ENCODE measurements around the gene LRRC43. TPM values are rescaled to one million over a fixed set of nuclear protein-coding genes. Genes with fewer than 3 reads are reported as not detected.

The LRRC43 gene
- total and polyA plus RNA-seq, 4 donors = 2.1 to 11.6 (median 7.2) TPM

GRCh38 chr12:122199484-122200355 lies 16.8 kb downstream of the LRRC43 start:
- Histone ChIP-seq H3K27me3 (ENCODE audit: control insufficient read depth in 3 of 3, insufficient read depth in 3 of 3, low read length in 2 of 3) (peaks cover 0 to 33% (median 16%) of the 10 kb centered on the region in 3 donors), H3K4me1 (ENCODE audit: control insufficient read depth in 5 of 5, insufficient read depth in 5 of 5, low read length in 5 of 5) (peaks cover 0 to 9% (median 4%) of the 10 kb centered on the region in 5 donors), H3K36me3 (ENCODE audit: control insufficient read depth in 4 of 4, insufficient read depth in 4 of 4, low read length in 4 of 4) (no peaks in the 10 kb centered on the region), H3K27ac (ENCODE audit: low read depth in 1 of 2, low read length in 1 of 2) (no peak overlapping the region), H3K9ac (ENCODE audit: insufficient read depth in 1 of 2, low read length in 2 of 2) (no peak overlapping the region), H3K4me3 (no peak overlapping the region), H3K9me3 (ENCODE audit: control insufficient read depth in 4 of 4, insufficient read depth in 3 of 4, low read length in 3 of 4) (peaks cover 0 to 3% (median 0%) of the 10 kb centered on the region in 4 donors)
- DNase-seq (no peak), ATAC-seq (ENCODE audit: insufficient read depth, low FRiP score) (no peak)
- 89 to 93% methylated on average over 29 of the region's 29 CpGs for WGBS, 2 donors
- TF ChIP-seq CTCF (IDR thresholded peaks at IDR 0.05; ENCODE audit: control extremely low read depth, extremely low read depth) = no peak

GRCh38 chr12:122200541-122201175 lies 17.7 kb downstream of the LRRC43 start:
- ATAC-seq (ENCODE audit: insufficient read depth, low FRiP score) (no peak), DNase-seq (no peak)
- H3K9ac ChIP-seq (ENCODE audit: insufficient read depth in 1 of 2, low read length in 2 of 2) = no peak overlapping the region
- H3K27ac ChIP-seq (ENCODE audit: low read depth in 1 of 2, low read length in 1 of 2) = no peak overlapping the region
- no peak overlapping the region for H3K4me3 ChIP-seq
- peaks cover 0 to 9% (median 4%) of the 10 kb centered on the region in 5 donors for H3K4me1 ChIP-seq (ENCODE audit: control insufficient read depth in 5 of 5, insufficient read depth in 5 of 5, low read length in 5 of 5)
- 70 to 84% methylated on average over 22 to 24 of the region's 24 CpGs for WGBS, 2 donors
- TF ChIP-seq CTCF (IDR thresholded peaks at IDR 0.05; ENCODE audit: control extremely low read depth, extremely low read depth) = no peak
- no peaks in the 10 kb centered on the region for H3K36me3 ChIP-seq (ENCODE audit: control insufficient read depth in 4 of 4, insufficient read depth in 4 of 4, low read length in 4 of 4)
- peaks cover 0 to 42% (median 24%) of the 10 kb centered on the region in 3 donors for H3K27me3 ChIP-seq (ENCODE audit: control insufficient read depth in 3 of 3, insufficient read depth in 3 of 3, low read length in 2 of 3)
- H3K9me3 ChIP-seq (ENCODE audit: control insufficient read depth in 4 of 4, insufficient read depth in 3 of 4, low read length in 3 of 4) = no peaks in the 10 kb centered on the region

GRCh38 chr12:122201381-122201780 lies 18.5 kb downstream of the LRRC43 start:
- DNase-seq = no peak
- no peak overlapping the region for H3K27ac ChIP-seq (ENCODE audit: low read depth in 1 of 2, low read length in 1 of 2)
- 90 to 99% methylated on average over 5 of the region's 5 CpGs for WGBS, 2 donors
- no peaks in the 10 kb centered on the region for H3K9me3 ChIP-seq (ENCODE audit: control insufficient read depth in 4 of 4, insufficient read depth in 3 of 4, low read length in 3 of 4)
- no peak for TF ChIP-seq CTCF (IDR thresholded peaks at IDR 0.05; ENCODE audit: control extremely low read depth, extremely low read depth)
- peaks cover 0 to 44% (median 24%) of the 10 kb centered on the region in 3 donors for H3K27me3 ChIP-seq (ENCODE audit: control insufficient read depth in 3 of 3, insufficient read depth in 3 of 3, low read length in 2 of 3)
- peaks cover 0 to 9% (median 4%) of the 10 kb centered on the region in 5 donors for H3K4me1 ChIP-seq (ENCODE audit: control insufficient read depth in 5 of 5, insufficient read depth in 5 of 5, low read length in 5 of 5)
- no peaks in the 10 kb centered on the region for H3K36me3 ChIP-seq (ENCODE audit: control insufficient read depth in 4 of 4, insufficient read depth in 4 of 4, low read length in 4 of 4)
- no peak overlapping the region for H3K4me3 ChIP-seq
- ATAC-seq (ENCODE audit: insufficient read depth, low FRiP score) = no peak
- H3K9ac ChIP-seq (ENCODE audit: insufficient read depth in 1 of 2, low read length in 2 of 2) = no peak overlapping the region
